Stimulated activated naive CD8-positive, alpha-beta T cell treated with anti-CD3 and anti-CD28 coated beads, Interleukin-15, amount 100 ng/mL, for 72 hours (primary cell): ENCODE results near the gene KCNQ1OT1.

Source experiments
- ATAC-seq: fragments of 150-1000 bp; cut with Tn5 transposase; 2 replicates; pipeline ENCODE4 v1.10.0; 2021; ENCODE audit warnings: mild to moderate bottlenecking, moderate library complexity
- DNase-seq, 2 donors: peaks; one replicate each; pipeline ENCODE4 v3.0.0; 2021 to 2022
- H3K27ac Mint-ChIP-seq, 2 donors: one replicate each; pipeline ENCODE4 v1.8.0; 2022; ENCODE audit warnings: mild to moderate bottlenecking in 2 of 2, mixed read lengths in 2 of 2, moderate library complexity in 2 of 2
- H3K27me3 Mint-ChIP-seq: one replicate; pipeline ENCODE4 v1.8.0; 2022; ENCODE audit warnings: mixed read lengths
- H3K4me1 Mint-ChIP-seq: one replicate; pipeline ENCODE4 v1.8.0; 2022; ENCODE audit warnings: mild to moderate bottlenecking, mixed read lengths
- H3K4me3 Mint-ChIP-seq, 2 donors: one replicate each; pipeline ENCODE4 v1.8.0; 2022; ENCODE audit warnings: mild to moderate bottlenecking in 2 of 2, mixed read lengths in 2 of 2, moderate library complexity in 1 of 2
- H3K9me3 Mint-ChIP-seq, 2 donors: one replicate each; pipeline ENCODE4 v1.8.0; 2022; ENCODE audit warnings: mixed read lengths in 2 of 2

The KCNQ1OT1 gene

GRCh38 chr11:2674658-2675131, 25.1 kb downstream of the KCNQ1OT1 start:
- ATAC-seq (no peak), DNase-seq (no peak)
- H3K4me3 Mint-ChIP-seq: no peak overlapping the region
- no peaks in the 10 kb centered on the region for H3K9me3 Mint-ChIP-seq
- no peaks in the 10 kb centered on the region for H3K4me1 Mint-ChIP-seq
- no peak overlapping the region for H3K27ac Mint-ChIP-seq
- no peaks in the 10 kb centered on the region for H3K27me3 Mint-ChIP-seq

- no peak for DNase-seq
- Mint-ChIP-seq H3K27me3 (no peaks in the 10 kb centered on the region), H3K4me3 (no peak overlapping the region), H3K9me3 (no peaks in the 10 kb centered on the region), H3K27ac (peak overlapping the region in 1 of 2 donors; percentile 27), H3K4me1 (no peaks in the 10 kb centered on the region)
- no peak for ATAC-seq
Observed at GRCh38 chr11:2673871-2674471, 25.8 kb downstream of the KCNQ1OT1 start.

- H3K27ac Mint-ChIP-seq: no peak overlapping the region
- no peak for DNase-seq
- no peaks in the 10 kb centered on the region for H3K9me3 Mint-ChIP-seq
- no peak for ATAC-seq
- H3K4me1 Mint-ChIP-seq: no peaks in the 10 kb centered on the region
- H3K27me3 Mint-ChIP-seq: no peaks in the 10 kb centered on the region
- no peak overlapping the region for H3K4me3 Mint-ChIP-seq
Observed at GRCh38 chr11:2673250-2673610, 26.6 kb downstream of the KCNQ1OT1 start.

GRCh38 chr11:2672553-2673249, 27.1 kb downstream of the KCNQ1OT1 start:
- no peaks in the 10 kb centered on the region for H3K27me3 Mint-ChIP-seq
- H3K27ac Mint-ChIP-seq: peak overlapping the region in 1 of 2 donors; percentile 34
- DNase-seq (no peak), ATAC-seq (no peak)
- H3K9me3 Mint-ChIP-seq: no peaks in the 10 kb centered on the region
- no peak overlapping the region for H3K4me3 Mint-ChIP-seq
- H3K4me1 Mint-ChIP-seq: no peaks in the 10 kb centered on the region

- peak overlapping the region in 1 of 2 donors; percentile 34 for H3K27ac Mint-ChIP-seq
- no peaks in the 10 kb centered on the region for H3K4me1 Mint-ChIP-seq
- no peaks in the 10 kb centered on the region for H3K9me3 Mint-ChIP-seq
- H3K27me3 Mint-ChIP-seq: no peaks in the 10 kb centered on the region
- ATAC-seq (no peak), DNase-seq (no peak)
- H3K4me3 Mint-ChIP-seq: no peak overlapping the region
Observed at GRCh38 chr11:2671748-2672147, 28.0 kb downstream of the KCNQ1OT1 start.

- H3K27ac Mint-ChIP-seq: peak overlapping the region; percentile 19 to 67
Observed at GRCh38 chr11:2670541-2671100, 29.2 kb downstream of the KCNQ1OT1 start.

GRCh38 chr11:2669634-2670469, 29.9 kb downstream of the KCNQ1OT1 start:
- Mint-ChIP-seq H3K4me1 (no peaks in the 10 kb centered on the region), H3K27me3 (no peaks in the 10 kb centered on the region), H3K27ac (peak overlapping the region; percentile 19 to 21), H3K9me3 (no peaks in the 10 kb centered on the region), H3K4me3 (no peak overlapping the region)
- no peak for ATAC-seq
- DNase-seq: no peak

More at GRCh38 chr11:2670541-2671100, 29.2 kb downstream of the KCNQ1OT1 start:
- Mint-ChIP-seq H3K4me1 (no peaks in the 10 kb centered on the region), H3K27me3 (no peaks in the 10 kb centered on the region), H3K9me3 (no peaks in the 10 kb centered on the region), H3K4me3 (no peak overlapping the region)
- no peak for ATAC-seq
- DNase-seq: no peak

GRCh38 chr11:2668876-2669275, 30.9 kb downstream of the KCNQ1OT1 start:
- Mint-ChIP-seq H3K27me3 (no peaks in the 10 kb centered on the region), H3K9me3 (no peaks in the 10 kb centered on the region), H3K27ac (peak overlapping the region in 1 of 2 donors; percentile 47), H3K4me3 (no peak overlapping the region), H3K4me1 (no peaks in the 10 kb centered on the region)
- DNase-seq (no peak), ATAC-seq (no peak)

- Mint-ChIP-seq H3K4me1 (no peaks in the 10 kb centered on the region), H3K27ac (no peak overlapping the region), H3K9me3 (no peaks in the 10 kb centered on the region), H3K4me3 (no peak overlapping the region), H3K27me3 (no peaks in the 10 kb centered on the region)
- DNase-seq (no peak), ATAC-seq (no peak)
Observed at GRCh38 chr11:2667940-2668339, 31.9 kb downstream of the KCNQ1OT1 start.

- Mint-ChIP-seq H3K27ac (no peak overlapping the region), H3K9me3 (no peaks in the 10 kb centered on the region), H3K27me3 (no peaks in the 10 kb centered on the region), H3K4me3 (no peak overlapping the region), H3K4me1 (no peaks in the 10 kb centered on the region)
- ATAC-seq: no peak
- DNase-seq: no peak
Observed at GRCh38 chr11:2666828-2667570, 32.8 kb downstream of the KCNQ1OT1 start.

- no peak for DNase-seq
- no peaks in the 10 kb centered on the region for H3K27me3 Mint-ChIP-seq
Observed at GRCh38 chr11:2666401-2666741, 33.4 kb downstream of the KCNQ1OT1 start.

GRCh38 chr11:2665526-2666400, 34.0 kb downstream of the KCNQ1OT1 start:
- no peaks in the 10 kb centered on the region for H3K4me1 Mint-ChIP-seq
- peak overlapping the region in 1 of 2 donors; percentile 20 for H3K27ac Mint-ChIP-seq
- H3K27me3 Mint-ChIP-seq: no peaks in the 10 kb centered on the region
- H3K9me3 Mint-ChIP-seq: no peaks in the 10 kb centered on the region
- H3K4me3 Mint-ChIP-seq: no peak overlapping the region
- DNase-seq (no peak), ATAC-seq (no peak)

More at GRCh38 chr11:2666401-2666741, 33.4 kb downstream of the KCNQ1OT1 start:
- no peak overlapping the region for H3K27ac Mint-ChIP-seq
- H3K9me3 Mint-ChIP-seq: no peaks in the 10 kb centered on the region
- no peak overlapping the region for H3K4me3 Mint-ChIP-seq
- no peaks in the 10 kb centered on the region for H3K4me1 Mint-ChIP-seq
- ATAC-seq: no peak

GRCh38 chr11:2664791-2665525, 34.8 kb downstream of the KCNQ1OT1 start:
- Mint-ChIP-seq H3K27me3 (no peaks in the 10 kb centered on the region), H3K27ac (peak overlapping the region in 1 of 2 donors; percentile 7), H3K4me1 (no peaks in the 10 kb centered on the region), H3K9me3 (no peaks in the 10 kb centered on the region), H3K4me3 (no peak overlapping the region)
- DNase-seq: no peak
- no peak for ATAC-seq

- no peaks in the 10 kb centered on the region for H3K27me3 Mint-ChIP-seq
- no peak for DNase-seq
- H3K4me3 Mint-ChIP-seq: no peak overlapping the region
- no peaks in the 10 kb centered on the region for H3K9me3 Mint-ChIP-seq
- no peak for ATAC-seq
- no peak overlapping the region for H3K27ac Mint-ChIP-seq
- H3K4me1 Mint-ChIP-seq: no peaks in the 10 kb centered on the region
Observed at GRCh38 chr11:2664376-2664775, 35.4 kb downstream of the KCNQ1OT1 start.
